Hepatic stellate cell (primary cell): ENCODE measurements around the gene TSGA10IP.

Source experiments
- DNase-seq: peaks from one replicate; pipeline ENCODE4 v3.0.0; 2011; ENCODE audit warnings: low spot score

Gene TSGA10IP

DNA sequence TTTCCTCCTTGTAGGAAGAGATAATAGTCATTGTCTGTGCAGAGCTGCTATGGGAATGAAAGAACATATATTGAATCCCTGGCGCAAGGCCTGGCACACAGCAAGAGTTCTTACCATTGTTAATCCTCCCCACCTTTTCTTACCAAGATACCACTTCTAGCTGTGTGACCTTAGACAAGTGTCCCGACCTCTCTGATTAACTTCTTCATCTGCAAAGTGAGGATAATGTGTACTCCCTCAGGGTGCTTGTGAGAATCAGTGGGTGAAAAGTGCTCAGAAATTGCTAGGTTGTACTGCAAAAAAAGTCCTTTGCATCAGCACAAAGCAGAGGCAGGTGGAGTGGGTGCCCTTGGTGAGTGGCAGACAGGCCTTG is 62.8 kb downstream of the TSGA10IP start:
- DNase-seq, result no peak

DNA sequence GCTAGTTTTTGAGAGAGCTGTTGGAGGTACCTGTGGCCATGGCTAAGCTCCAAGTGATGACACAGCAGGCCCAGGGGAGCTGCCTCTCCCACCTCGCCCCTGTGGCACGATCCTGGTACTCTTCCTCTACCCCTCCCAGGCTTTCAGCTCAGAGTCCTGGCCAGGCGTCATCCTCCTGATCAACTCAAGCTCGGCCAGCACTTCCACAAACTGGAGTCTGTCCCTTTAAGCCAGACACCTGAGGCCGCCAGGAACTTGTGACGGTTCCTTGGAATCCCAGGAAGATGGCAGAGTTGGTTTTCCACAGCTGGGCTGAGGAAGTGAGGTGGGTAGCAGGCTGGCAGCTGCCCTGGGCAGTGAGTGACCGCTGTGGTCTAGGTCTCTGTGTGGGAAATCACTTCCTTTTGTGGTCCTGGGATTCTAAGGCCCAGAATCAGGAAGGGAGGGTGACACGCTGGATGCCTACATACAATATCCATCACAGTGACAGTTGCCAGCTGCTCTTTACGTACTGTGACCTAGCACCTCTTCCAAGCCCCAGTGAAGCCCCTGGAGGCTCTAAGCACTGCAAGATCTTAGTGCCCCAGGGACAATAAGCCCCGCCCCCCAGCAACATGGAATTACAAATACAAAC is 63.3 kb downstream of the TSGA10IP start:
- no peak for DNase-seq
